WTC11 (cell line): ENCODE results near the gene CMTM7. TPM values are rescaled to one million over a fixed set of nuclear protein-coding genes. Genes with fewer than 3 reads are reported as not detected.

Source experiments
- ATAC-seq: fragments of 200-7000 bp; cut with Tn5 transposase; 2 replicates; pipeline ENCODE4 v1.10.0; 2021; ENCODE audit warnings: mild to moderate bottlenecking, moderate library complexity
- CTCF ChIA-PET: fragments of 300-600 bp; sonication (Branson Sonifier 250); formaldehyde crosslinking; loops from one replicate; lab custom pipeline; 2021; ENCODE audit warnings: antibody characterized with exemption; lab: Charles Lee
- POLR2A ChIA-PET: fragments of 350-600 bp; sonication (Branson Sonifier 250); formaldehyde crosslinking; loops from one replicate; lab custom pipeline; 2021; ENCODE audit warnings: antibody characterized with exemption; lab: Charles Lee
- DNase-seq: peaks from one replicate; pipeline ENCODE4 v3.0.0; 2021; ENCODE audit warnings: low spot score
- H3K27ac Mint-ChIP-seq: 2 replicates; pipeline ENCODE4 v1.8.0; 2021; ENCODE audit warnings: mixed read lengths
- H3K27me3 Mint-ChIP-seq: 2 replicates; pipeline ENCODE4 v1.8.0; 2021; ENCODE audit warnings: low read depth, mild to moderate bottlenecking, moderate library complexity, mixed read lengths
- H3K36me3 Mint-ChIP-seq: 2 replicates; pipeline ENCODE4 v1.8.0; 2021; ENCODE audit warnings: mixed read lengths
- H3K4me1 Mint-ChIP-seq: 2 replicates; pipeline ENCODE4 v1.8.0; 2022; ENCODE audit warnings: mixed read lengths
- H3K4me3 Mint-ChIP-seq: 2 replicates; pipeline ENCODE4 v1.8.0; 2021; ENCODE audit warnings: mild to moderate bottlenecking, moderate library complexity, mixed read lengths
- H3K9me3 Mint-ChIP-seq: 2 replicates; pipeline ENCODE4 v1.8.0; 2021; ENCODE audit warnings: mixed read lengths
- CREB1 ChIP-seq: sonication (generic); formaldehyde crosslinking; IDR thresholded peaks from 2 replicates; pipeline ENCODE4 v1.8.0; 2023; ENCODE audit warnings: mild to moderate bottlenecking, missing genetic modification reagents
- CREM ChIP-seq: sonication (generic); formaldehyde crosslinking; IDR thresholded peaks from 2 replicates; pipeline ENCODE4 v1.8.1; 2022; ENCODE audit warnings: mild to moderate bottlenecking, missing genetic modification reagents, moderate library complexity
- ELF4 ChIP-seq: sonication (generic); formaldehyde crosslinking; IDR thresholded peaks from 2 replicates; pipeline ENCODE4 v1.8.1; 2022; ENCODE audit warnings: low read depth, mild to moderate bottlenecking, moderate library complexity, missing genetic modification reagents
- ETV6 ChIP-seq: sonication (generic); formaldehyde crosslinking; IDR thresholded peaks from 2 replicates; pipeline ENCODE4 v1.8.1; 2022; ENCODE audit warnings: mild to moderate bottlenecking, missing genetic modification reagents
- FOXJ3 ChIP-seq: sonication (generic); formaldehyde crosslinking; IDR thresholded peaks from 2 replicates; pipeline ENCODE4 v1.9.0; 2021; ENCODE audit warnings: missing genetic modification reagents, mild to moderate bottlenecking, borderline replicate concordance
- FOXK1 ChIP-seq: sonication (generic); formaldehyde crosslinking; IDR thresholded peaks from 2 replicates; pipeline ENCODE4 v1.8.0; 2022; ENCODE audit warnings: mild to moderate bottlenecking, moderate library complexity, missing genetic modification reagents
- FOXP1 ChIP-seq: sonication (generic); formaldehyde crosslinking; IDR thresholded peaks from 2 replicates; pipeline ENCODE4 v1.8.0; 2022; ENCODE audit warnings: missing genetic modification reagents, mild to moderate bottlenecking, moderate library complexity, borderline replicate concordance
- GABPB1 ChIP-seq: sonication (generic); formaldehyde crosslinking; IDR thresholded peaks from 2 replicates; pipeline ENCODE4 v1.8.1; 2023; ENCODE audit warnings: mild to moderate bottlenecking, missing genetic modification reagents
- GRHL2 ChIP-seq: fragments of 250-450 bp; sonication (Bioruptor Pico); IDR thresholded peaks from 2 replicates; pipeline ENCODE4 v1.8.0; 2022; ENCODE audit warnings: mild to moderate bottlenecking, moderate library complexity; ENCODE audit not compliant: insufficient replicate concordance, severe bottlenecking
- KAT7 ChIP-seq: sonication (generic); formaldehyde crosslinking; IDR thresholded peaks from 2 replicates; pipeline ENCODE4 v1.8.1; 2023; ENCODE audit warnings: missing genetic modification reagents, mild to moderate bottlenecking, borderline replicate concordance
- MLX ChIP-seq: sonication (generic); formaldehyde crosslinking; IDR thresholded peaks from 2 replicates; pipeline ENCODE4 v1.8.1; 2023; ENCODE audit warnings: mild to moderate bottlenecking, missing genetic modification reagents, moderate library complexity
- MYBL2 ChIP-seq: sonication (generic); formaldehyde crosslinking; IDR thresholded peaks from 2 replicates; pipeline ENCODE4 v1.8.1; 2023; ENCODE audit warnings: mild to moderate bottlenecking, moderate library complexity, missing genetic modification reagents
- PRDM15 ChIP-seq: sonication (generic); formaldehyde crosslinking; IDR thresholded peaks from 2 replicates; pipeline ENCODE4 v1.8.0; 2022; ENCODE audit warnings: missing genetic modification reagents
- PREB ChIP-seq: sonication (generic); formaldehyde crosslinking; IDR thresholded peaks from 2 replicates; pipeline ENCODE4 v1.8.1; 2022; ENCODE audit warnings: mild to moderate bottlenecking, missing genetic modification reagents, moderate library complexity, borderline replicate concordance
- RELA ChIP-seq: sonication (generic); formaldehyde crosslinking; IDR thresholded peaks from 2 replicates; pipeline ENCODE4 v1.8.1; 2022; ENCODE audit warnings: missing genetic modification reagents, mild to moderate bottlenecking, borderline replicate concordance
- SP1 ChIP-seq: sonication (generic); formaldehyde crosslinking; conservative IDR thresholded peaks from 2 replicates; pipeline ENCODE4 v1.8.1; 2022; ENCODE audit warnings: missing genetic modification reagents
- TP53 ChIP-seq: sonication (generic); formaldehyde crosslinking; IDR thresholded peaks from 2 replicates; pipeline ENCODE4 v1.8.1; 2023; ENCODE audit warnings: mild to moderate bottlenecking, missing genetic modification reagents
- USF1 ChIP-seq: sonication (generic); formaldehyde crosslinking; IDR thresholded peaks from 2 replicates; pipeline ENCODE4 v1.8.0; 2022; ENCODE audit warnings: mild to moderate bottlenecking, missing genetic modification reagents
- ZNF232 ChIP-seq: sonication (generic); formaldehyde crosslinking; IDR thresholded peaks from 2 replicates; pipeline ENCODE4 v1.8.0; 2022; ENCODE audit warnings: mild to moderate bottlenecking, missing genetic modification reagents
- ZNF317 ChIP-seq: sonication (generic); formaldehyde crosslinking; IDR thresholded peaks from 2 replicates; pipeline ENCODE4 v1.8.1; 2023; ENCODE audit warnings: low read depth, mild to moderate bottlenecking, moderate library complexity, missing genetic modification reagents, borderline replicate concordance
- ZNF671 ChIP-seq: fragments of 250-450 bp; sonication (Bioruptor Pico); IDR thresholded peaks from 2 replicates; pipeline ENCODE4 v1.8.0; 2021; ENCODE audit warnings: mild to moderate bottlenecking
- total RNA-seq: library from RNA; stranded (reverse); gene quantifications from 3 replicates; pipeline ENCODE4 v1.2.3, GENCODE V29; 2021

Gene CMTM7
- total RNA-seq, 1 experiment from 2014 or later, result 23.4 TPM

GRCh38 chr3:32440611-32441350 lies 49.1 kb downstream of the CMTM7 start:
- H3K4me3 Mint-ChIP-seq, result no peak overlapping the region
- H3K9me3 Mint-ChIP-seq, result no peaks in the 10 kb centered on the region; the same call in 1 of the 2 replicates
- ATAC-seq (no peak), DNase-seq (no peak)
- no peak overlapping the region for H3K27ac Mint-ChIP-seq
- no peaks in the 10 kb centered on the region for H3K27me3 Mint-ChIP-seq
- ChIA-PET CTCF (interaction anchor here (1.8 to 2.0 kb wide), 2 partner anchors 27 to 66 kb away, joined by 7 to 10 read pairs; no protein-coding TSS in a partner anchor), POLR2A (no interaction called here)
- H3K36me3 Mint-ChIP-seq, result peaks cover 10% of the 10 kb centered on the region; the same call in 1 of the 2 replicates
- TF ChIP-seq PREB (no peak), SP1 (CRISPR knock-in tag) (no peak), PRDM15 (CRISPR knock-in tag) (no peak), MYBL2 (CRISPR knock-in tag) (no peak), ZNF317 (CRISPR knock-in tag) (no peak), MLX (CRISPR knock-in tag) (no peak), USF1 (no peak), CREM (CRISPR knock-in tag) (no peak), ETV6 (CRISPR knock-in tag) (no peak), FOXJ3 (CRISPR knock-in tag) (no peak)
- H3K4me1 Mint-ChIP-seq, result peaks cover 14% of the 10 kb centered on the region

GRCh38 chr3:32442766-32443165 lies 51.1 kb downstream of the CMTM7 start:
- Mint-ChIP-seq H3K4me3 (no peak overlapping the region), H3K4me1 (peaks cover 11% of the 10 kb centered on the region), H3K27me3 (no peaks in the 10 kb centered on the region), H3K9me3 (no peaks in the 10 kb centered on the region; the same call in 1 of the 2 replicates), H3K36me3 (peaks cover 13% of the 10 kb centered on the region; the same call in 1 of the 2 replicates), H3K27ac (no peak overlapping the region)
- no peak for TF ChIP-seq KAT7 (CRISPR knock-in tag)
- no peak for TF ChIP-seq TP53 (CRISPR knock-in tag)
- TF ChIP-seq GABPB1 (CRISPR knock-in tag), result no peak
- ATAC-seq (no peak), DNase-seq (no peak)
- ChIA-PET CTCF (interaction anchor here (0.9 to 1.8 kb wide), 2 partner anchors 25 to 68 kb away, joined by 3 to 5 read pairs; no protein-coding TSS in a partner anchor), POLR2A (interaction anchor here (0.7 kb wide), 1 partner anchor 131 kb away, joined by 6 read pairs; no protein-coding TSS in a partner anchor)

GRCh38 chr3:32443478-32443877 lies 51.8 kb downstream of the CMTM7 start:
- H3K4me1 Mint-ChIP-seq, result peaks cover 18% of the 10 kb centered on the region
- POLR2A ChIA-PET, result no interaction called here
- H3K27ac Mint-ChIP-seq, result no peak overlapping the region

More at GRCh38 chr3:32443478-32443877, 51.8 kb downstream of the CMTM7 start:
- H3K4me3 Mint-ChIP-seq, result no peak overlapping the region
- H3K27me3 Mint-ChIP-seq, result no peaks in the 10 kb centered on the region
- TF ChIP-seq ZNF317 (CRISPR knock-in tag) (no peak), MLX (CRISPR knock-in tag) (no peak), FOXK1 (CRISPR knock-in tag) (no peak), ELF4 (CRISPR knock-in tag) (no peak), CREB1 (CRISPR knock-in tag) (no peak), FOXP1 (CRISPR knock-in tag) (no peak), RELA (CRISPR knock-in tag) (no peak), ZNF232 (CRISPR knock-in tag) (no peak), ZNF671 (CRISPR knock-in tag) (no peak), GRHL2 (CRISPR knock-in tag) (no peak)
- TF ChIP-seq, all 79 proteins: peak for 0
- DNase-seq (no peak), ATAC-seq (no peak)
- Mint-ChIP-seq H3K9me3 (no peaks in the 10 kb centered on the region; the same call in 1 of the 2 replicates), H3K36me3 (peaks cover 13% of the 10 kb centered on the region; the same call in 1 of the 2 replicates)
- CTCF ChIA-PET, result interaction anchor here (0.9 kb wide), 1 partner anchor 24 kb away, joined by 3 read pairs; no protein-coding TSS in a partner anchor
